ENCODE results near the gene ZMAT5.

The ZMAT5 gene

GRCh38 chr22:29729161-29729560, 37.6 kb downstream of the ZMAT5 start:
- no peak for DNase-seq (ENCODE audit: low read depth, low spot score)

- no peak for DNase-seq (ENCODE audit: low read depth, low spot score)
Observed at GRCh38 chr22:29727131-29727523, 39.7 kb downstream of the ZMAT5 start.

DNA sequence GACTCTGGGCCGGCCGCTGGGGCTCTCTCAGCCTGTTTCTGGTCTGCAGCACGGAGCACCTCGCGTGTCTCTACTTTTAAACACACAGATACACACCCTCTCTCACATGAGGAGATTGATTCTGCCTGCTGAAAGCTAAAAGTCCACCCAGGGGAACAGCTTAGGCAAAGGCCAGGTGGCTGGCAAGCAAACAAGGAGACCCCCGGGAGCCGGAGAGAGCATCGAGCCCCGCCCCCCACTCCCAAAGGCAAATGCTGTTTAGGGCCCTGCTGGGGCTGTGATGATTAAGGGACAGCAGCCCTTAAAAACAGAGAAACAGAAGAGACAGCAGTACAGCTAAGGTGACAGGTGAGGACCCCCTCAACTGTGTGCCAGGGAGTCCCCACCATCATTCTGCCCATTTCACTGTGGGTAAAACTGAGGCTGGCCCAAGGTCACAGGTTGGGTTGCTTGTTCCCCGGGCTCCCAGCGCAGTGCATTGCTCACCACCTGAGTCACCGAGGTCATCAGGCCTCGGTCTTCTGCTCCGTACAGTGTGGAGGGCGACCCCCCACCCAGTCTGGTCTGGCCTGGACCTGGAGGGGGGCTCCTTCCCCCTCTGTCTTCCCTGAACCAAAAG, 40.2 kb downstream of the ZMAT5 start:
- no peak for DNase-seq (ENCODE audit: low read depth, low spot score)

- DNase-seq (ENCODE audit: low read depth, low spot score) = no peak
Observed at GRCh38 chr22:29726106-29726505, 40.7 kb downstream of the ZMAT5 start.

- DNase-seq (ENCODE audit: low read depth, low spot score) = no peak
Observed at GRCh38 chr22:29724843-29725242, 42.0 kb downstream of the ZMAT5 start.

- DNase-seq (ENCODE audit: low read depth, low spot score) = no peak
Observed at GRCh38 chr22:29723766-29724165, 43.0 kb downstream of the ZMAT5 start.

DNA sequence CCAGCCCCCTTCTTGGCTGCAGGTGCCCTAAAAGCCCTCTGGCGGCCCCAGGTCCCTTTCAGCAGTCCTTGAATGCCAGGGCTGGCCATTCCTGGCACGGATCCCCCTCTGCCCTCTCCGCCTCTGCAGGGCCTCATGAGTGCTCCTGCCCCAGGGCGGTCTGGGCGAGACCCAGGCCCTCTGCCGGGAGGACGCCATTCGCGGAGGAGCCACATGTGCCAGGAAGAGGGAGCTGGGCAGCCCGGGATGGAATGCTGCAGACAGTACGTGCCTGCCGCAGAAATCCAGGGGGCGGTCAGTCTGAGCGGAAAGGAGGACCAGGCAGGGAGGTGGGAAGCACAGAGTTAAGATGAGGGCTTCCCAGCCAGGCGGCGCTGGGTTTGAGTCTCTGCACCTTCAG, 44.2 kb downstream of the ZMAT5 start:
- no peak for DNase-seq (ENCODE audit: low read depth, low spot score)

- DNase-seq (ENCODE audit: low read depth, low spot score) = no peak
Observed at GRCh38 chr22:29722151-29722550, 44.7 kb downstream of the ZMAT5 start.

GRCh38 chr22:29720811-29721323, 45.9 kb downstream of the ZMAT5 start:
- no peak for DNase-seq (ENCODE audit: low read depth, low spot score)

DNA sequence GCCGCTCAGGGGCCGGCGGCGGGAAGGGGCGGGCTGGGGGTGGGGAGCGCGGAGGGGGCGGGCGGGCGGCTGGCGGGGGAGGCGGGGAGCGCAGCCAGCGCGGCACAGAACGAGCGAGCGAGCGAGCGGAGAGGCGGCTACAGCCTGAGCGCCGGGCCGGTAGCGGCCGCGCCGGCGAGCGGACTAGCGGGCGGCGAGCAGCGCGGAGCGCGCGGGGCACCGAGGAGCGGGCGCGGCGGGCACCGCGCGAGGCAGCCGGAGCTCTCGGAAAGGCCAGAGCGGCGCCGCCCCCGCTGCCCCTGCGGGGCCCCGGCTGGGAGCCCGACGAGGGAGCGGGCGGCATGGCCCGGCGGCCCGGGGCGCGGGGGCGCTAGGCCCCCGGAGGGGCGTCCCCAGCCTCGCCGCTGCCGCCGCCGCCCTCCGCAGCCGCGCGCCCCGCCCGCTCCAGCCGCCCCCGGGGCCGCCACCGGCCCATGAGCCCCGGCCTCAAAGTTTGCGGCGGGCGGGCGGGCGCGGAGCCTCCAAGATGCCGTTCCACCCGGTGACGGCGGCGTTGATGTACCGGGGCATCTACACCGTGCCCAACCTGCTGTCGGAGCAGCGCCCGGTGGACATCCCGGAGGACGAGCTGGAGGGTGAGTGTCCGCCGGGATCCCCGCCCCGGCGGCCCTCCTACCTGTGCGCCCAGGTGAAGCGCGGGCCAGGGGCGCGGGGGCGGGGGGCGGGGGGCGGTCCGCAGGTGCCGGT, 46.7 kb downstream of the ZMAT5 start, which contains the start of gene CABP7:
Gene CABP7, plus strand, starts transcription at position 105 of the 747 bp plus-strand sequence. Its CDS starts 422 bp downstream, at position 527.
- no peak for DNase-seq (ENCODE audit: low read depth, low spot score)

GRCh38 chr22:29718949-29719898, 47.6 kb downstream of the ZMAT5 start:
- no peak for DNase-seq (ENCODE audit: low read depth, low spot score)

DNA sequence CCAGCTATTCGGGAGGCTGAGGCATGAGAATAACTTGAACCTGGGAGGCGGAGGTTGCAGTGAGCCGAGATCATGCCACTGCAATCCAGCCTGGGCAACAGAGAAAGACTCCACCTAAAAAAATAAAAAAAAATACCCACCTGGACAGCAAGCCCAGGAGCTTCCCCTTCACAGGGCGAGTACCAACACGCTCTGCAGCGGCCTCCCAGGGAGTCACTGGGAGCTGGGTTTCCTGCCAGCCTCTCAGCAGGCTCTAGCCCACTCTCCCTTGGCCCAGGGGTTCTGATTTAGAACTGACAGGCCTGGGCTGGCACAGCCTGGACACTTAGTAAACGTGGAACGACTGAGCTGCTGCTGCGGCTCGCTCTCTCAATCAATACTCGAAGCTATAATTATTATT, 49.0 kb downstream of the ZMAT5 start:
- no peak for DNase-seq (ENCODE audit: low read depth, low spot score)

GRCh38 chr22:29716814-29717545, 49.8 kb downstream of the ZMAT5 start:
- no peak for DNase-seq (ENCODE audit: low read depth, low spot score)

- no peak for DNase-seq (ENCODE audit: low read depth, low spot score)
Observed at GRCh38 chr22:29715705-29716104, 51.1 kb downstream of the ZMAT5 start.

DNA sequence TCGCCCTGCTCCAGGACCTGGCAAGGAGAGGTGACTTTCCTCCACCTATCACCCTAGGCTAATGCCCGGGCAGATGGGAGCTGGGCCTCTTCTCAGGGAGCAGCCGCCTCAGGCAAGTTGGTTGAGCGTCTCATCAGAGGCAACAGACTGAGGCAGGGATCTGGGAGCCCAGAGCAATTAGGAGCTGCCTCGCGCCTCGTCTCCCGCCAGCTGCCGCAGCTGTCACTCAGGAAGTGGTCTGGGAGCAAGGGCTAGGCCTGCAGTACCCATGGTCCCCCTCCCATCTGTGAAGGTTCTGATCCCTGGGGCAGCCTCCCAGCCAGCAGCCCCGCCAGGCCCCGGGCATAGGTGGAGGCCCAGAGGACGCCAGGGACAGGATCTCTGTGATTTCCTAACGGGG, 51.6 kb downstream of the ZMAT5 start:
- DNase-seq (ENCODE audit: low read depth, low spot score) = no peak

GRCh38 chr22:29713156-29713727, 53.6 kb downstream of the ZMAT5 start:
- DNase-seq (ENCODE audit: low read depth, low spot score) = no peak

GRCh38 chr22:29712119-29712518, 54.7 kb downstream of the ZMAT5 start:
- no peak for DNase-seq (ENCODE audit: low read depth, low spot score)

DNA sequence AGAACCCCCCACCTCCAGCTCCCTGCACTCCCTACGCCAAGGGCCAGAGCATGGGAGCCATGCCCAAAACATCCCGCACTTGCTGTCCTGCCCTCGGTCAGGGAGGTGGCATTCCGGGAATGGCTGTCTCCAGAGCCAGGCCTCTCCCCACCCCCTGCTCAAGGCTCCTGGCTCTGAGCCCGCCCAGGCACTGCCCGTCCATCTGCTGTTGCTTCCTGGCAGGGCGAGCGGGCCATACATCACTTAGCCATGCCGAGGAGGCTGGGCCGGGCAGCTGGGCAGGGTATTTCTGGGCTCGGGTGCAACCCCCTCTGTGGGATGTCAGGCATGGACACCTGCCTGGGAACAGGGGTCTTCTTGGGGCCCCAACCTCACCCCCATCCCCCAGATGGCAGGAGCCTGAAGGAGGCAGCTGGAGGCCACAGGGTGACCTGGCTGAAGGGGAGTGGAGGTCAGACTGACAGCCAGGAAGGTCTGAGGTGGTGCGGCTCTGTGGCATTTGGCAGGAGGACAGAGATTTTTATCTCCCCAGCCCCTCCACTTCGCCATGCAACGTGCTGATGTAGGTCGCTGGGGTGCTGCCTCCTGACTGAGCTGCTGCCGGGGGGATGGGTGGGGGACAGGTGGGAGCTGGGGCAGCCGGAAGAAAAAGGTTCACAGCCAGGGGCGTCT, 55.7 kb downstream of the ZMAT5 start:
- DNase-seq (ENCODE audit: low read depth, low spot score) = no peak

- no peak for DNase-seq (ENCODE audit: low read depth, low spot score)
Observed at GRCh38 chr22:29710193-29710592, 56.6 kb downstream of the ZMAT5 start.

DNA sequence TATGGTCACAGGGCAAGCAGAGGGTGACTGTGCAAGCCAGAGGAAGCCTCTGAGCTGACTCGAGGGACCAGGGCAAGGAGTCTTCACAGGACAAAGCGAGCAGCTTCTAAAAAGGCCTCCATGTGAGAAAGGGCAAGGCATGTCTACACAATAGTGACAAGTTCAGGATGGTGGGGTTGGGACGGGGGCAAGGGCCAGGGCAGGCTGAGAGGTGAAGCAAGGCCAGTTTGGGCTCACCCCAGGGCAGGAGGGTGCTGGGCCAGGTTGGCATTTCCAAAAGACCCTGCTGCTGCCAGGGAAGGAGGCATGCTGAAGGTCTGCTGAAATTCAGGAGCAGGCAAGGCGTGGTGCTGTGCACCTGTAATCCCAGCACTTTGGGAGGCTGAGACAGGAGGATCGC, 59.3 kb downstream of the ZMAT5 start:
- no peak for DNase-seq (ENCODE audit: low read depth, low spot score)
